ENCODE measurements around the gene FGF23.

FGF23 gene

DNA sequence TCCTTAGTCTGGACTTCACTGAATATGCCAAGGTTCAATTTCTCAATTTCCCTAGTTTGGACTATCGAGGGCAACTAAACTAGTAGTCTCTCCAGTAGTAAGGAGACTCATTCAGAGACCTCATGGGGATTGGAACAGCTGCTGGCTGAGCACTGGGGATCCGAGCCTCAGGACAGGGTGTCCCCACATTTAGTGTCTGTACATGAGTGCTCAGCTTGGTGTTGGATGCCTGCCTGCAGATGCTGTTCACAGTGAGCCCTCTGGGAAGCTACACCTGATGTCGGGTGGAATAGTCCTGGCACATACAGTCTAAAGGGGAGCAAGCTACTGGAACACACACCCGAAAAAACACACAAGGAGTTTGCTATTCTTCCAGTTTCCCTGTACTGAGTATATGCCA is 820 bp upstream of the FGF23 start:
- Histone ChIP-seq H2AFZ (ENCODE audit: low read length) (no peak overlapping the region), H3K23ac (ENCODE audit: low read depth, low read length, poor library complexity) (no peak overlapping the region), H3K4me1 (ENCODE audit: control insufficient read depth in 2 of 2, insufficient read depth in 1 of 2, low read depth in 1 of 2, low read length in 2 of 2) (peaks cover 3 to 4% of the 10 kb centered on the region in 2 donors), H3K9me3 (replicated peaks in 1 of 2; ENCODE audit: control insufficient read depth in 2 of 2, insufficient read depth in 1 of 2, low read depth in 1 of 2, low read length in 2 of 2) (no peaks in the 10 kb centered on the region), H2BK5ac (ENCODE audit: low read length) (no peak overlapping the region), H3K4ac (ENCODE audit: low read length) (no peak overlapping the region), H3K18ac (ENCODE audit: low read length) (no peak overlapping the region), H3K36me3 (replicated peaks in 1 of 2; ENCODE audit: control insufficient read depth in 2 of 2, insufficient read depth in 2 of 2, low read length in 2 of 2) (no peaks in the 10 kb centered on the region), H2AK5ac (ENCODE audit: low read depth, low read length) (no peak overlapping the region), H3K9ac (ENCODE audit: low read depth, low read length, poor library complexity) (no peak overlapping the region), H2BK120ac (ENCODE audit: low read depth, low read length) (no peak overlapping the region), H2BK15ac (ENCODE audit: low read length) (no peak overlapping the region), H3K4me3 (ENCODE audit: low read length in 2 of 2) (no peak overlapping the region), H3K14ac (ENCODE audit: low read length) (no peak overlapping the region), H4K91ac (ENCODE audit: low read depth, low read length, poor library complexity) (no peak overlapping the region), H4K8ac (ENCODE audit: low read depth, low read length) (no peak overlapping the region), H3K79me1 (ENCODE audit: low read depth, low read length) (no peaks in the 10 kb centered on the region), H3K27ac (replicated peaks; ENCODE audit: low read length) (no peak overlapping the region), H3K4me2 (ENCODE audit: insufficient read depth, low read length, poor library complexity, severe bottlenecking) (no peak overlapping the region), H2BK12ac (ENCODE audit: low read length) (no peak overlapping the region), H3K27me3 (ENCODE audit: control insufficient read depth in 3 of 3, insufficient read depth in 3 of 3, low read depth in 1 of 3, low read length in 3 of 3) (peaks cover 0 to 14% (median 0%) of the 10 kb centered on the region in 3 experiments)
- no CpG with 5 or more reads among the region's 4 CpGs for WGBS, 2 donors (ENCODE audit: extremely low coverage in 2 of 2, insufficient read length in 2 of 2, insufficient replicate concordance in 1 of 2)
- no peak for DNase-seq (ENCODE audit: low spot score)

- Histone ChIP-seq H3K14ac (ENCODE audit: low read length) (no peak overlapping the region), H4K8ac (ENCODE audit: low read depth, low read length) (no peak overlapping the region), H3K9ac (ENCODE audit: low read depth, low read length, poor library complexity) (no peak overlapping the region), H2BK15ac (ENCODE audit: low read length) (no peak overlapping the region), H3K27me3 (ENCODE audit: control insufficient read depth in 3 of 3, insufficient read depth in 3 of 3, low read depth in 1 of 3, low read length in 3 of 3) (peaks cover 0 to 14% (median 0%) of the 10 kb centered on the region in 3 experiments), H3K79me1 (ENCODE audit: low read depth, low read length) (no peaks in the 10 kb centered on the region), H3K4me3 (ENCODE audit: low read length in 2 of 2) (no peak overlapping the region), H2AFZ (ENCODE audit: low read length) (peak overlapping the region; percentile 91), H3K36me3 (replicated peaks in 1 of 2; ENCODE audit: control insufficient read depth in 2 of 2, insufficient read depth in 2 of 2, low read length in 2 of 2) (no peaks in the 10 kb centered on the region), H3K18ac (ENCODE audit: low read length) (no peak overlapping the region), H2BK5ac (ENCODE audit: low read length) (no peak overlapping the region), H3K23ac (ENCODE audit: low read depth, low read length, poor library complexity) (no peak overlapping the region), H4K91ac (ENCODE audit: low read depth, low read length, poor library complexity) (no peak overlapping the region), H2BK120ac (ENCODE audit: low read depth, low read length) (no peak overlapping the region), H3K4ac (ENCODE audit: low read length) (no peak overlapping the region), H3K27ac (replicated peaks; ENCODE audit: low read length) (no peak overlapping the region), H2BK12ac (ENCODE audit: low read length) (no peak overlapping the region), H3K9me3 (replicated peaks in 1 of 2; ENCODE audit: control insufficient read depth in 2 of 2, insufficient read depth in 1 of 2, low read depth in 1 of 2, low read length in 2 of 2) (no peaks in the 10 kb centered on the region), H3K4me1 (ENCODE audit: control insufficient read depth in 2 of 2, insufficient read depth in 1 of 2, low read depth in 1 of 2, low read length in 2 of 2) (peaks cover 3 to 4% of the 10 kb centered on the region in 2 donors), H2AK5ac (ENCODE audit: low read depth, low read length) (no peak overlapping the region), H3K4me2 (ENCODE audit: insufficient read depth, low read length, poor library complexity, severe bottlenecking) (no peak overlapping the region)
- DNase-seq (ENCODE audit: low spot score): no peak
- no CpG with 5 or more reads among the region's 1 CpG for WGBS, 2 donors (ENCODE audit: extremely low coverage in 2 of 2, insufficient read length in 2 of 2, insufficient replicate concordance in 1 of 2)
Observed at GRCh38 chr12:4378772-4379171, 740 bp downstream of the FGF23 start.

- Histone ChIP-seq H3K27me3 (ENCODE audit: control insufficient read depth in 3 of 3, insufficient read depth in 3 of 3, low read depth in 1 of 3, low read length in 3 of 3) (peaks cover 0 to 10% (median 0%) of the 10 kb centered on the region in 3 experiments), H2AK5ac (ENCODE audit: low read depth, low read length) (no peak overlapping the region), H3K14ac (ENCODE audit: low read length) (no peak overlapping the region), H3K18ac (ENCODE audit: low read length) (no peak overlapping the region), H4K8ac (ENCODE audit: low read depth, low read length) (no peak overlapping the region), H2BK120ac (ENCODE audit: low read depth, low read length) (no peak overlapping the region), H2BK15ac (ENCODE audit: low read length) (no peak overlapping the region), H4K91ac (ENCODE audit: low read depth, low read length, poor library complexity) (no peak overlapping the region), H3K27ac (replicated peaks; ENCODE audit: low read length) (no peak overlapping the region), H3K4me3 (ENCODE audit: low read length in 2 of 2) (no peak overlapping the region), H3K9ac (ENCODE audit: low read depth, low read length, poor library complexity) (no peak overlapping the region), H3K4me2 (ENCODE audit: insufficient read depth, low read length, poor library complexity, severe bottlenecking) (no peak overlapping the region), H2AFZ (ENCODE audit: low read length) (no peak overlapping the region), H2BK12ac (ENCODE audit: low read length) (no peak overlapping the region), H2BK5ac (ENCODE audit: low read length) (no peak overlapping the region), H3K4ac (ENCODE audit: low read length) (no peak overlapping the region), H3K9me3 (replicated peaks in 1 of 2; ENCODE audit: control insufficient read depth in 2 of 2, insufficient read depth in 1 of 2, low read depth in 1 of 2, low read length in 2 of 2) (no peaks in the 10 kb centered on the region), H3K79me1 (ENCODE audit: low read depth, low read length) (no peaks in the 10 kb centered on the region), H3K36me3 (replicated peaks in 1 of 2; ENCODE audit: control insufficient read depth in 2 of 2, insufficient read depth in 2 of 2, low read length in 2 of 2) (no peaks in the 10 kb centered on the region), H3K4me1 (ENCODE audit: control insufficient read depth in 2 of 2, insufficient read depth in 1 of 2, low read depth in 1 of 2, low read length in 2 of 2) (peaks cover 3 to 4% of the 10 kb centered on the region in 2 donors), H3K23ac (ENCODE audit: low read depth, low read length, poor library complexity) (no peak overlapping the region)
- DNase-seq (ENCODE audit: low spot score): no peak
- no CpG with 5 or more reads among the region's 6 CpGs for WGBS, 2 donors (ENCODE audit: extremely low coverage in 2 of 2, insufficient read length in 2 of 2, insufficient replicate concordance in 1 of 2)
Observed at GRCh38 chr12:4375449-4375848, 4.1 kb downstream of the FGF23 start.

DNA sequence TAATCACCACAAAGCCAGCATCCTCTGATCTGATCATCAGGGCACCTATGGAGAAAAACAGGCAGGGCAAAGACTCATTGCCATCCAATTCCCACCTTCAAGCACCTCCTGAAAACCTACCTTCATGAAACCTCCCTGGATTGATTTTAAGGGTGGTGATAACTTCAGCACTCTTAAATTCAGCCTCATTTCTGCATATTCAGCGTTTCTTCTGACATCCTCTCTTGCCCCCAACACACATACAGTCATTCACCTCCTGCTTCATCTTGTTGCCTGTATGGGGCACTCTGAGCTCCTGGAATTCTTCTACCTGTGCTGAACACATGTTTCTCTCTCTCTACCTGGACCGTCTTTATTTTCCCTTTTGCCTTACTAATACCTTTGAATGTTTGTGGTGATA is 6.9 kb downstream of the FGF23 start:
- H3K27me3 ChIP-seq (ENCODE audit: control insufficient read depth in 3 of 3, insufficient read depth in 3 of 3, low read depth in 1 of 3, low read length in 3 of 3): peaks cover 0 to 10% (median 0%) of the 10 kb centered on the region in 3 experiments
- H3K14ac ChIP-seq (ENCODE audit: low read length): no peak overlapping the region
- no CpG with 5 or more reads among the region's 2 CpGs for WGBS, 2 donors (ENCODE audit: extremely low coverage in 2 of 2, insufficient read length in 2 of 2, insufficient replicate concordance in 1 of 2)
- no peak overlapping the region for H2BK5ac ChIP-seq (ENCODE audit: low read length)
- H3K18ac ChIP-seq (ENCODE audit: low read length): no peak overlapping the region
- H2BK120ac ChIP-seq (ENCODE audit: low read depth, low read length): no peak overlapping the region
- no peak overlapping the region for H2BK12ac ChIP-seq (ENCODE audit: low read length)
- H3K36me3 ChIP-seq (replicated peaks in 1 of 2; ENCODE audit: control insufficient read depth in 2 of 2, insufficient read depth in 2 of 2, low read length in 2 of 2): no peaks in the 10 kb centered on the region
- H2BK15ac ChIP-seq (ENCODE audit: low read length): no peak overlapping the region
- no peaks in the 10 kb centered on the region for H3K4me1 ChIP-seq (ENCODE audit: control insufficient read depth in 2 of 2, insufficient read depth in 1 of 2, low read depth in 1 of 2, low read length in 2 of 2)
- no peak overlapping the region for H4K8ac ChIP-seq (ENCODE audit: low read depth, low read length)
- H3K4ac ChIP-seq (ENCODE audit: low read length): no peak overlapping the region
- H3K23ac ChIP-seq (ENCODE audit: low read depth, low read length, poor library complexity): no peak overlapping the region
- no peaks in the 10 kb centered on the region for H3K79me1 ChIP-seq (ENCODE audit: low read depth, low read length)
- H2AFZ ChIP-seq (ENCODE audit: low read length): no peak overlapping the region
- H3K4me2 ChIP-seq (ENCODE audit: insufficient read depth, low read length, poor library complexity, severe bottlenecking): no peak overlapping the region
- H3K9me3 ChIP-seq (replicated peaks in 1 of 2; ENCODE audit: control insufficient read depth in 2 of 2, insufficient read depth in 1 of 2, low read depth in 1 of 2, low read length in 2 of 2): no peaks in the 10 kb centered on the region
- H3K9ac ChIP-seq (ENCODE audit: low read depth, low read length, poor library complexity): no peak overlapping the region
- H3K4me3 ChIP-seq (ENCODE audit: low read length in 2 of 2): no peak overlapping the region
- H4K91ac ChIP-seq (ENCODE audit: low read depth, low read length, poor library complexity): no peak overlapping the region
- no peak for DNase-seq (ENCODE audit: low spot score)
- H2AK5ac ChIP-seq (ENCODE audit: low read depth, low read length): no peak overlapping the region
- no peak overlapping the region for H3K27ac ChIP-seq (replicated peaks; ENCODE audit: low read length)

All from neuronal stem cell (in vitro differentiated cells).